ENCODE measurements around the gene FNBP1L.
"Not testable (repeated sequence)": the region's sequence is repeated elsewhere in the genome, so short reads cannot be mapped to it uniquely, and the experiment has no call there.

Gene FNBP1L

DNA sequence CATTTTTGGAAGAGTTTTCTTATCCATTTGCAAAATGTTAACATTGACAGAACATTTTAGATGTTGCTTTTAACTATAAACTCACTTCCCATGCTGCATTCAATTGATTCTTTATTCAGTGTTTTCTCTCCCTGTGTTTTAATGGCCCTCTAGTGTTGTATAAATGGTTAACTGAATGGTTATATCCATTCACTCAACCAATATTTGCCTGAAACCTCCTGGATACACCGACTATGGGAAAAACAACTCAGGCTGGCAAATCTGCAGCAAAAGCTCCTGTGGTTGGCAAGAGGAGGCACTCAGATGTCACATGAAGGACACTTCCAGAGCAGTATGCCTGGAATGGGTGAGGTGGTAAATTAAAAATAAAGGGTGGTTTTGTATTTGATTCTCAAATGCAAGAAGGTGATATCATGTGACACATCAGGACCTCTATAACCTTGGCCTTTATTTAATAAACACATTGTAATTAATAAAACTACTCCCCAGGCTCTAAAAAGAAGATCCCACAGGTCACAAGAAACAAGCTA lies 126.1 kb downstream of the FNBP1L start:
- DNase-seq (ENCODE audit: low read depth), result no peak

DNA sequence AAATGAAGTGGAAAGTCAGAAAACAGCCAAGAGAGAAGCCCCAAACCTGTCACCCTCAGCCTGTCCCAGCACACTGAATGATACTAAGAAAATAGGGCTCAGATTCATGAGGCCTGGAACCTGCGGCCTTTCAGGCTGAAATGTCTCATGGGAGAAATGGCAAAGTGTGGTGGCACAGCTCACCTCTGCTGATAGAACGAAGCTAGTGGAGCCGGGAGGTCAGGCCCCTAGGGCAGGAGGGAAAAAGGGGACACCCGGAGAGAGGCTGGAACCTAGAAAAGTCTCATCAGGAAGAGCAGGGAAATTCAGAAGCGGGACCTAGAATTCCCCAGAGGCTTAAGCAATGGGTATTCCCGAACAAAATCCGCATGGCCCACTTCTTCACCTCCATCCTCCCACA lies 126.6 kb downstream of the FNBP1L start:
- no peak for DNase-seq (ENCODE audit: low read depth)

DNA sequence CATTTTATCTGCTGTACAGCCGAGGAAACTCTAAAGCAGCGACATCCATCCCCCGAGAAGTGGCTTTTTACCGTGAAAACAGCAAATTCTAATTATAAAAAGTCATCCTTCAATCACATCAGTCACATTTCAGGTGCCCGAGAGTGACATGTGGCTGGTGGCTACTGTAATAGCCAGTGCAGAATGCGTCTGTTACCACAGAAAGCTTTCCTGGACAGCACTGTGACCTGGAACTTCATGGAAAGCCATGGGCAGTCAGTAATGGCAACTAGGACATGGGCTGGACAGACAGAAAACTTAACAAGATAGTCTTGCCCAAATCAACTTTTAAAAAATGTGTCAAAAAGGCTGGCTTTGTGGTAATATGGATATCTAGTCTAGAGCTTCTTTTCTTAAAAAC lies 127.1 kb downstream of the FNBP1L start:
- no peak for DNase-seq (ENCODE audit: low read depth)

DNA sequence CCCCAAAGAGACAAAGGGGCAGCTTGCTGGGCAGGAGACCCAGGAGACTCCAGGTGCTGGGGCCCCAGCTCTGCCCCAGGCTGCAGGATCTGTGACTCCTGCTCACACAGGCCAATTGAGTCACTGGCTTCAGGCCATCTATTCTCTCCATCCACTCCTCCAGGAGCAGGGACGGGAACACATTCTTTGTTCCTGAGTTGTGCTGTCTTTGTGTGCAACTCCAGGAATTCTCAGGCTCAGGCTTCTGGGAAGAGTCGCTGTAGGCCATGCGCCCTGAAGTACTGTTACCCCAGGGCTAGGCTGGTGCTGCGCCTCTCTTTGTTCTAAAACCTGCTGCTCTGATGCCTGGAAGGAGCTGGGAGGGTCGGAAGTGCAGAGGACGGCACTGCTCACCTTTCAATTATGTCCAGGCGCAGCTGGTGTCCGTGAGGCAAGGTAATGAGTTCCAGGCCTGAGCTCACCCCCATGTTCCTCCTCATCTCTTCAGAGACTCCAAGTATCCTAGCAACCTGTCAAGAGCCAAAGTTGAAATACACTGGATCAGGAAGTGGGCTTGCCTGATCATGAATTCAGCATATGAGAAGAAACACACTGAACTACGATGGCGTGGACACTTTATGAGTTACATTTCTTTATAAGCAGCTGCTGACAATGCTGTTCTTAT lies 127.8 kb downstream of the FNBP1L start:
- DNase-seq (ENCODE audit: low read depth), result no peak

DNA sequence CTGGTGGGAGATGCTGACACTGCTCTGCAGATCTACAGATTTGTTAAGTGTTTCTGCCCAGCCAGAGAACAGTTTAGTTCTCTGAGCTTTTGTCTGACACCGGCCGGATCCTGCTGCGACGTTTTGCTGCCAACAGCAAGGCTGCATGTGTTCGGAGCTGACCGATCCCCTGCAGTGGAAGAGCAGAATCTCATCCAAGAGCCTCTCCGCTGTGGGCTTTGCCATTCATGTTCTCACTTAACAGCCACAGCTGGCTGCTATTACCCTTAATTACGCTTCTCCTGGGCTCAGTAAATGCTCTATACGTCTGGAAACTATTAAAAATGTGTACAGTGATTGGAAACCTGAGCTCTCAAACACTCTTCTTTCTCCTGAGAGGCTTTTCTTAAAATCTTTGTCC lies 128.4 kb downstream of the FNBP1L start:
- no peak for DNase-seq (ENCODE audit: low read depth)

DNA sequence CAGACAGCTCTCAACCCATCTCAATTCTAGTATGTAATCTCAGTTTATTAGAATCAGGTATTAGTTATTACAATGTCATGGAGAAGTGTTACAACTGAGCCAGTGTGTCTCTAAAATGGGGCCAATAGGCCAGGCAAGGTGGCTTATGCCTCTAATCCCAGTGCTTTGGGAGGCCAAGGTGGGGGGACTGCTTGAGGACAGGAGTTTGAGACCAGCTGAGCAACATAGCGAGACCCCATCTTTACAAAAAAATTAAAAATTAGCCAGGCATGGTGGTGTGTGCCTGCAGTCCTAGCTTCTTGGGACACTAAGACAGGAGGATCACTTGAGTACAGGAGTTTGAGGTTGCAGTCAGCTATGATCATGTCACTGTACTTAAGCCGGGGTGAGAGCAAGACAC lies 128.8 kb downstream of the FNBP1L start:
- no peak for DNase-seq (ENCODE audit: low read depth)

DNA sequence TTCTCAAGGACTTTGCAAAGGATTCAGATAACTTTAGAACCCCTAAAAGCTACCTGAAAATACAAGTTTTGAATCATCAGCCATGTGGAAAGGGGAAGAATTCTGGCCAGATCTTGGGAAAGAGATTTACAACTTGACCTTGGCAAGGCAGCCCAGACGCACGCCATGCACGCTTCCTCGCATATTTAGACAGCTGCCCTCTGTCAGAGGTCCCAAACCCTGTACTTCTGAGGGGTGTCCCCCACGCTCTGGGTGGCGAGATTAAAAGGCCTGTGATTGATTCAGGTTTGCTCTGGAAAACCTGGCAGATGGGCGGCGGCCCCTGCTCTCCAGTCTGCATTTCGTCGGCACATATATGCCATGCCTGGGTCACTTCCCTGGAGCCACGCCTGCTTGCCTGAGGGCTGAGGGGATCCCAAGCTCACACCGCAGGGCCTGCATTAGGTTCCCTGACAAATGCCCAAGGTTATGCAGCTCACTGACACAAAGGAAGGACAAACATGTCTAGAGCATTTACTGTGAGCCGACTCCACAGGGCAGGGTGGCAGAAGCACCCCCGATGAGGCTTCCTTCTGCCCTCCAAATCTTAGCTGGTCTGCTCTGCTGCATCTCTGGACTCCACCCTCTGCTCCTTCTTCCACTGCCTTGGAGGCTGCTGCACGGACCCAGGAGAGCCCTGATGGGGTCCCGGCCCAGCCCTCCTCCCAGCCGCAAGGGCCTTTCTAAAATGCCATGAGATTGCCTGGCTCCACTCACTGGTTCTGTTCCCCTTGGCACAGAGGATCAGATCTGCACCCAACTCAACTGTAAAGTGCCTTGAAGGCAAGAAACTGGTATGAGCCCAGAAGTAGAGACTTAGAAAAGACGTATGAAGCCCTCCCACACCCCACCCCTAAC lies 129.9 kb downstream of the FNBP1L start:
- no peak for DNase-seq (ENCODE audit: low read depth)

DNA sequence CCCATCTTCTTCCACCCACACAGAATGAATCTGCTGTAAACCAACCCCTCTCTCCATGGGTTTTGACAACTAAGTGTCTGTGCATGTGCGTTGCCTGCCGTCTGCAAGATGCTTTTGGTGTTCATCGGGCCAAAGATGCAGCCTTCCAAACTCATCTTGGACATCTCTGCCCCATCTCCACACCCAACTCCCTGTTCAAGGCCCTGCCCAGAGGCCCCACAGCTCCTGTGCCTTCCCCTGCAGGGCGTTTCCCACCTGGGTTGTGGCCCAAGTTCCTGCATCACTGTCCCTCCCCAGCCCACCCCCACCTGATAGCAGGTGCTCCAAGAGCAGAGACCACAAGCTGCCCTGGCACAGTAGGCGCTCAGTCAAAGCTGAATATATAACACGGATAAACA lies 130.5 kb downstream of the FNBP1L start:
- DNase-seq (ENCODE audit: low read depth), result no peak

DNA sequence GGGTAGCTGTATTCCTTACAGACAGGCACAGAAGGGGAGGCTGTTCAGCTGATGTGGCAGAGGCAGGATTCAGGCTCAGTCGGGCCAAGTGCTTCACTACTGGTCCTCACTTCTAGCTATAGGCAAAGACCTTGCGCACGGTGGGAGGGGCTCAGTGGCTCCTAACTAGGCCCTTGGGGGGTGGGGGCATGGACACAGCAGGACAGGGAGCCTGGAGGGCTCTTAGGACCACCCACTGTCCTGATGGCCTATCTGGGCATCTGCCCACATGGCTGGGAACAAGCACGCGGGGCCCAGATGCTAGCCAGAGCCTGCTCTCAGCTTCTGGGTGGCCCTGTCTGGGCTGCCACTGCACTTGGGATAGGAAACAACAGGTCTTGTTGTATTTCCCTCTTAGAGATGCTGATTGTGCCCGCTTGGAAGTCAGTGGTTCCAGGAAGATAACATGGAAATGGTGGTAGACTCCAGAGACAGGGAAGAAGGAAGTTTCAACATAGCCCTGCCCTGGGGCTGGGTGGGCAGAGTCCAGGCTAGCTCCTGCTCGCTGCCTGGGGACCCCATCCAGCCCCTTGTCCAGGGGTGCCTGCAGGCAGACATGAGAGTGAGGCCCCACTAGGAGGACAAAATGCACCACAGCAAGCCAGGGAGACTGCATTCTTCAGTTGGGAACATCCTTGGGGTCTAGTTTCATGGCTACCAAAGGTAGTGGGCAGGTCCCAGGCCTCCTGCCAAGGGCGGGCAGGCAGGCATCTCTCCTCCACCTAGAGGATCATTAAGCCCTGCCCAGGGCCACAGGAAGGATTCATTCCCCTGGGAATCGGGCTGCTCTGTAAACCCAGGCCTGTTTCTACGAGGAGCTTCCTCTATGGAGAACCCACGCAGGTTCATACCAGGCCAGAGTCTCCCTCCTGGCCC lies 131.2 kb downstream of the FNBP1L start:
- DNase-seq (ENCODE audit: low read depth), result no peak

DNA sequence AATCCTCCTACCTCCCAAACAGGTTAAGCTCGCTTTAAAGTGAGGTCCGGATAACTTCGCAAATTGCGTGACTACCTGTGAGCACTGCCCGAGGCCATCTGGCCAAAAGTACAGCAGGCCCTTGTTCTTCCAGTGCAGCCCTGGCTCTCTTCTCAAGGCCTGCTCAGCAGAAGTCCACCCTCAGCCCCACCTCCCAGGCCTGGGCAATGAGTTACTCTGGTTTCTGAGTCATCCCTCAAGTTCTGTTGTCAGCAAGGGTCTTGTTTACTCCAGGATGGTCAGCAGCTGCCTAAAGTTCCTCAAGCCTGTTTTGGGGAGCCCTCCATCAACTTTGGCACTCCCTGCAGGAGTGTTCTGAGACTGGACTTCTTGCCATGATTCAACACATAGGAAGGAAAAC lies 132.0 kb downstream of the FNBP1L start:
- DNase-seq (ENCODE audit: low read depth), result no peak

DNA sequence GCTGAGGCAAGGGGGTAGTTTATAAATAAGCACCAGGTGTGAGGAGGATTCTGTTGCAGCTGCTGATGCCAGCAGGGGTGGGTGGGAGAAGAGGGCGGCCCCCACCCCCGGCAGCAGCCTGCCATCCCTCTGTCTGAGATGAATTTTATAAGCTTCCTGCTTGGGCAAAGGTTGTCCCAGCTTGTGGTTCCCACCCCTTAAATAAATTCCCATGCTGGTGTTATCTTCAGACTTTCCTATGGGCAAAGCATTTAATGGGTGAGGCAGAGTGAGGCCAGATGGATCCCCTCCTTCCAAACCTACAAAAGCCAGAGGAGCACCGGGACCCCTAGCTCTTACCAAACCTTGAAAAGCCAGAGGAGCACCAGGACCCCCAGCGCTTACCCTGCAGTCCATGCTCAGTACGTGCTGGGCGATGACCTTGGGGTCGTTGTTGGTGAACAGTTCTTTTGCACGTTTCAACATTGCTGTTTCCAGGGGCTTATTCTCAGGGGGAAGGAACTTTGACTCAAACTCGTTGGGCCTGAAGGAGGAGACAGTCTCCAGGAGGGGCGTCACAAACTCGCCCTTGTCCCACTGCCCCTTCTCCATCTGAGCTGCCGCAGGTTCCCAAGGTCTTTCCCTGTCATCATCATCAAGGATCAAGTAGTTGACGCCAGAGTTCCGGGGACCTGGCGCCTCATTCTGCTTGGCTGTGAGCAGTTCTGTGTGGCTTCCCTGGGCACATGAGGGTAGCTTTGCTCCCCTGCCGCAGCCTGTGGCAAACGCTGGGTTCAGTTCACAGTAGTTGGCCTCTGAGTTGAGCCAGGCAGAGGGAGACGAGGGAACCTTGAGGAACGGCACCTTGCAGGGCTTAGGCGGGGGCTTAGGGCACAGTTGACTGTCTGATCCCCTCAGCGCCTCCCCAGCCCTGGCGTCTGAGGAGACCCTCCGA lies 134.3 kb downstream of the FNBP1L start:
- DNase-seq (ENCODE audit: low read depth), result no peak

DNA sequence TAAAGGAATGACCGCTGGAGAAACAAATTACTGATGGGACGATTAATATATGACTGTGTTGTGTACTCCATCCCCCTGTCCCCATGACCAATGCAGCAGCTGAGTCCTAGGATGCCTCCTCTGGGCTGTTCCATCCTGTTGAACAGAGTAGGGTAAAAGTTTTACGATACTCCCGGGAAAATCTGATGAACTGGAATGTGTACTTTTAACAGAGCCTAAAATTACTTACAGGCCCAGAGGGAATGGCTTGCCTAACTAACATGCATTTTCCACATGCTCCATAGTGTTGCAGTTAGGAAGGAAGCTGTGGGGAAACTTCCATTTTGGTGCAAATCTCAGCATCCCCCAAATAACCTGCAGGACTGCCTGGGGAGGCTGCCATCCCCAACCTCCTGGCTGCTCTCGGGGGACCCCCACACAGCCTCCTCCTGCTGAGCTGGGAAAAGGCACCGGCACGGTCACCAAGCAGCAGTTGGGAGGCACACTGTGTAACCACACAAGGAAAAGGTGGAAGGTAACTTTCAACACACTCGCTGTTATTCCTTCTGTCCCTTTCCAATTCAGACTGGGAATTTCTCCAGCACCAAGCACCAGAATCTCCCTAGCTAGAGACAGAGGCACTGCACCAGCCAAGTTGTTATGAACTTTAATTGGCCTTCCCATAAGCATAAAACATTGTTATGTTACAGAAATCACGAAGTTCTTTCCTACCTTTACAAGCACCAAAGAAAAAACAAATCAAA lies 136.5 kb downstream of the FNBP1L start:
- DNase-seq (ENCODE audit: low read depth), result no peak

DNA sequence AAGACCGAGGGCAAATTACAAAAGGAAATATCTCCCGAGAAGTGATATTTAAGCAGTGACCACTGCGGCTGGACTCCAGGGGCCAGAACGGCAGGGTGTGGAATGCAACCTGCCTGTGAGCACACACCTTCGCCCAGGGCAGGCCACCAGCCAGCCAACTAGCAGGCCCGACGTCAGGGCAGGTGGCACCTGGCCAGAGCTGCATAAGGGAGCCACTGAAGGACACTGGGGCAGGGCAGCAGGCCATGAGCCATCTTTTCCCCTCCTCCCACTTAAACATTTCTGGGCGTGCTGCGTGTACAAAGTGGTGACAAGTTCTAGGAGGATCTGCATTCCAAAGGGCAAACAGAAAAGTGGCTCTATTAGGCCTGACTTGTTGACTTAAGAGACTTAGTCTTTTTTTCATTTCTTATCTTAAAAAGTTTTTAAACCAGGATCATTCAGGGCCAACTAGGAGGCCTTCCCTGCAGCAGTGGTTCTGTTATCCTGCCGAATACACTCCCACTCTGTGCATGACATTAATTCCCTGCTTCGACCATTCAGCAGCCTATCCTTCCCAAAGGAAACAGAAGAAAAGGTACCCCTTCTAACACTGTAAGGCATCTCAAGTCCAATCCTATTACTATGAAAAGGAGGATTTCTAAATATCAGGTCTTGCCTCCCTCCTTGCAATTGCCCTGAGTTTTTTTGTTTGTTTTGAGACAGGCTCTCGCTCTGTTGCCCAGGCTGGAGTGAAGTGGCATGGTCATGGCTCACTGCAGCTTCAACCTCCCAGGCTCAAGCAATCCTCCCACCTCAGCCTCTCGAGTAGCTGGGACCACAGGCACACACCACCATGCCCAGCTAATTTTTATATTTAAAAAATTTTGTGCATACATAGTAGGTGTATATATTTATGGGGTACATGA lies 137.4 kb downstream of the FNBP1L start:
- no peak for DNase-seq (ENCODE audit: low read depth)

DNA sequence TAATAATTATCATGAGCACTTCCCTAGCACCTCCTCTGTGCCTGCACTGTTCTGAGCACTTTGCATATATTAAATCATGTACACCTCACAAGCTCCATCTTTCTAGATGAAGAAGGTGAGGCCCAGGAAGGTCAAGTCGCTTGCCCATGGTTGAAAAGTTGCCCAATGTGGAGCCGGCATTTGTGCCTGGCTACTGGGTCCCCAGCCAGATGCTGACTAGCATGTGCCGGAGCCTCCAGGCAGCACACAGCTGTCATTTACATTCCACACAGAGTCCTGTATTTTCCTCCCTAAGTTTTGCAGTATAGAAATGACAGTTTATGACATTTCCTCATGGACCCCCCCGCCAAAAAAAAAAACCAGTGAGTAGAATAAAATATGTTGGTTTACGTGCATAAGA lies 139.4 kb downstream of the FNBP1L start:
- DNase-seq (ENCODE audit: low read depth), result no peak

DNA sequence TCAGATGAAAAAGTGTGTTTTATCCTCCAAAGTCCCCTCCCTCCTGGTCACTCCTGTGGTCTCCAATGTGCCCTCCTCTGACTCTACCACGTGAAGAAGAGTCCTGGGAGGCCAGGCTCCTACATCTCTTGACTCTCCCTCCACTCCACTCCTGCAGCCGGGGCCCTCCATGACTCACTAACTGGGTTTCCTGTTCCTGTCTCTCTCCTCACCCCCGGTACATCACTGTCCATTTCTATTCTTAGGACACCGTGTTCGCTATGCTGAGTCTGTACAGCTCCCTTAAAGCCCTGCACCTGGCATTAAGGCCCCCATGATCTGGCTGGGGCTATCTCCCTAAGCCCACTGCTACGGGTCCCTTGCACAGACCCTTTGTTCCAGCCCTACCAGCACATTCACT lies 140.3 kb downstream of the FNBP1L start:
- DNase-seq (ENCODE audit: low read depth), result no peak

DNA sequence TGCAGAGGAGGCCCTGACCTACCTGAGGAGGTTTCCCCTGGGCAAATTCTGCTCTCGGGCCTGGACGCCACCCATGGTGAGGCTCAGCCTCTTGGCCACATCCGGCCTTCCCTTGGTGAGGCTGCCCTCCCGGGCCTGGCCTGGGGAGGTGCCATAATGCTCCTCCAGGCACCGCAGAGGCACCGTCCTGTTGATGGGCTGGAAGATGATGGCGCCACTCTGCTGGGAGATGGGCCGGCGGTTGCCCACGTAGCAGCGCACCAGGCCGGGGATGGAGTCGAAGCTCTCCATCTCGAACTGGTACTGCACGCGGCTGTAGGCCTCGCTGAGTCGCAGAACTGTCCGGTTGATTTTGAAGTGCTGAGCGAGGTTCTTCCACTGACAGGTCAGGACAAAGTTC lies 141.0 kb downstream of the FNBP1L start:
- DNase-seq (ENCODE audit: low read depth), result no peak

DNA sequence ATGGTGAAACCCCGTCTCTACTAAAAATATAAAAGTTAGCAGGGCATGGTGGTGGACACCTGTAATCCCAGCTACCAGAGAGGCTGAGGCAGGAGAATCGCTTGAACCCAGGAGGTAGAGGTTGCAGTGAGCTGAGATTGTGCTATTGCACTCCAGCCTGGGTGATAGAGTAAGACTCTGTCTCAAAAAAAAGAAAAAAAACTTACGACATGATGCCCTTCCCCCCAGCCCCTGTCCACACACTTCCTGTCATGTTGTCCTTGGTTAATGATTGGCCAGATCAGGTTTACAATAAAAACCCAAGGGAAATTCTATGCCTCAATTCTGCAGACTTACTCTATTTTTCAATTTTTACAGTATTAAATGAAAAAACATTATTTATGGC lies 143.4 kb downstream of the FNBP1L start:
- not testable (repeated sequence) for DNase-seq (ENCODE audit: low read depth)

DNA sequence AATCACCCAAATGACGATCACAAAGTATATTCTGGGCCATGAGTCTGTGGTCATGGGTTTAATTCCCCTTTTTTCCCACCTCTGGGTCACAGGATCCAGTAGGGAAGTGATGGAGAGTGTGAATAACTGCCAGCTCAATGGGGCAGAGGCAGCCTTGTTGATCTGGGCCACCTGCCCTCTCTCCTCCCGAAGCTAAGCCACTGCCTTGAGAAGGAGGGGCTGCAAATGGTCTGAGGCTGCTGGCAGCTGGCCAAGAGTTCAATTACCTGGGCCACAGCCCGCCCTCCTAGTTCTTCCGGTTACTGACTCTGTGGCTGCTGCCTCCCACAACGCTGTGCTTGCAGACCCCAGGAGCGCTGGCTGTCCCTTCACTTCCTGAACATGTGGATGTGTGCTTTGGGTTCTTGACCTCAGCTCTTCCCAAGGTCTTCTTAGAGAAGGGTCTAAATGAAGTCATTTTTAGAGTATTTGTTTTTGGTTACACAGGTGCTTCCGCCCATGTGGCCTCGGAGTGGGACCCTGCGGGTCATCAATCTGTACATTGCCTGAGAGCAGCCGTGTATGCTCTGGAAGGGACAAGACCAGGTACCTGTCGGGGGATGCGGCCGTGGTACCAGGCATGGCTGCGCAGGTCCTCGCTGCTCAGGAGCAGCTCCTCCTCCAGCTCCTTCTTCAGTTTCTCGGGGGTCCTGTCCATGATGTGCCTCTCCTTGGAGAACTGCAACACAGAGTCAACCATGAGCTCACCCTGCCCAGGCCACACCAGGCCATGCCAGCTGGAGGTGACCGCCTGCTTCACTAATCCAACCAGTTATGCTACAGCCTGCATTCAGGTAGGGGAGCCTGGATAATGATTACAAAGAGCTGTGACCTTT lies 144.0 kb downstream of the FNBP1L start:
- no peak for DNase-seq (ENCODE audit: low read depth)
